Inflammatory macrophage treated with lipopolysaccharide for 4 hours (primary cell): ENCODE results near the gene POFUT2.
A peak's percentile ranks its signal among the peaks of the same experiment; 100 is the strongest.
"Not testable (repeated sequence)": the region's sequence is repeated elsewhere in the genome, so short reads cannot be mapped to it uniquely, and the experiment has no call there.

ENCODE experiments used
- DNase-seq: peaks from one replicate; pipeline ENCODE4 v3.0.0-alpha.2; 2020

POFUT2 gene

DNA sequence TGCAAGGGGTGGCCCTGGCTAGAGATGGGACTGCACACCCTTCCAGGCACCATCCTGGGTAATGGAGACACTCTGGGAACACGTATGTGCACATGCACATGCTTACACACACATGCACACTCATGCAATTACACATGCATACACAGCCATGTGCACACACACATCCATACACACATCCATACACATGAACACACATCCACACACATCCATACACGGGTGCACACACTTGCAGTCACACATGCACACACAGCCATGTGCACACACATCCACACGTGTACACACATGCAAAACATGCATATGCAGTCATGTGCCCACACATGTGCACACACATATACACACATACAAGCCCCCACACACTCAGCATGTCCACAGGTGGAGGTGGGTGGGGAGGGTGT is 22.3 kb upstream of the POFUT2 start:
- no peak for DNase-seq

DNA sequence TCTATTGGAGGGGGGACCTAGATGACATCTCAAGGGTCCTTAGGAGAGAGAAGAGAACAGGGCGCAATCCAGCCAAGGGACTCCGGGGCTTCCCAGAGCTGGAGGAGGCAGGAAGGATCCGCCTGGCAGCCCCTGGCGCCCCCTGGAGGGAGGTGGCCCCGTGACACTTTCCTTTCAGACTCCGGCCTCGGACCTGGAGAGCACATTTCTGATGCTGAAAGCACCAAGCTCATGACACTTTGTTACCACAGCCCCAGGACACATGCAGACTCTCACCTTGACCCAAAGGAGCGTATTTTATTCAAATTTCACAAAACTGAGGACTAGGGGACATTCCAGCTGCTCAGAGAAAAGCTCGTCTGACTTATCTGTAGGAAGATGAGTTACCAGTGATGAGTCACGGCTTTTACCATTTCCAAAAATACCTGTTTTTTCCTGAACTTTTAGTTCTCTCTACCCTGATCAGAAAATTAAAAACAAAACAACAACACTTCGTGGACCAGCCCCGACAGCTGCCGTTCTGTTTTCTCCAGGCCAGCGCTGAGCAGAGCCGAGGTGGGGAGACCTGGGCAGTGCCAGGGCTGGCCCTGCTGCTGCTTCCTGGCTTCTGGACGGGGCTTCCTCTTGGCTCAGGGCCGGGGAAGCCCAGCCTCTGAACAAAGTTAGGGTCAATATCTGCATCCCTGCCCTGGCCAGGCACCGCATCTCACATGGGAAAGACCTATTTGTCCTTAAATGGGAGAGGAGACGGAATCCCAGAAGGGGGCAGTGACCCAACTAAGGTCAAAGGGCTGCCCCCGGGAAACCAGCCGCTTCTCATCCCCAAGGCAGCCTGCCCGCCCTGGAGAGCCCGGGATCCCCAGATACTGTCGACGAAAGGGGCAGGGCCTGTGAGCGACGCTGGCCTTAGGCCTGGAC is 21.6 kb upstream of the POFUT2 start:
- DNase-seq = peak; percentile 53

DNA sequence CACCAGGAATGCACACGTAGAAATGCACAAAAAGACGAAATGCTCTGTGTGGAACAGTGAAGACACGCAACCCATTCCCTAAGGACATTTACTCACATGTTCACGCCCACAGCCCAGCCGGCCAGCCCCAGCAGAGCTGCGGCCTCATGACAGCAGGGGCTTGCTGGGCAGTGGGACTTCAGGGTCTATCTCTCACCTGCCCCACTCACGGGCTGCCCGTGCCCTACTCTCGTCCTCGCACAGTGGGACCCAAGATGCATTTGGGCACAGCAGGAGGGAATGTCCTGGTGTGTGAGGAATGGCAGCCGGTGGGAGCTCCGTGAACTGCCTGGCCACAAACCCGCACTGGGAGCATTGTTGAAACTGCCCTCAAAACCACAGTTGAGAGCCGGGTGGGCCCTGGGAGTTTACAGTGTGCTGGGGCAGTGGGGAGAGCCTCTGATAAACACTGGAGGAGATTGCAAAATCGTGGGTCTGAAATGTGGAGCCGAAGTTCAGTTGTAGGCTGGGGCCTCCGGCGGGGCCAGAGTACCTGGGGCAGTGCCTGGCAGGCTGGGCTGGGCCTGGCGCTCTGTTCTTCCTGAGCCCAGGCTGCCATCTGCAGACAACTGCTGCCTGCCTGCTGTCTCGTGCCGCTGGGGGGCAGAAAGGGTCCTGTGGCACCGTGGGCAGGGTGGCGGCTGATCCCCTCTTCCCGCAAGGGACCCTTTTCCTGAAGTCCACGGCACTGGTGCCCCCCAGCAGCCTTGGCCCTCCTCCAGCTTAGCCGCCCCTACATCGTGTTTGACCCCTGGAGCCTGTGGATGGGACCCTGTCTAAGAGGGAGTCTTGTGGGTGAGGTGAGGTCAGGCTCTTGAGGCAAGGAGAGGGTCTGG is 20.7 kb upstream of the POFUT2 start:
- DNase-seq = no peak

DNA sequence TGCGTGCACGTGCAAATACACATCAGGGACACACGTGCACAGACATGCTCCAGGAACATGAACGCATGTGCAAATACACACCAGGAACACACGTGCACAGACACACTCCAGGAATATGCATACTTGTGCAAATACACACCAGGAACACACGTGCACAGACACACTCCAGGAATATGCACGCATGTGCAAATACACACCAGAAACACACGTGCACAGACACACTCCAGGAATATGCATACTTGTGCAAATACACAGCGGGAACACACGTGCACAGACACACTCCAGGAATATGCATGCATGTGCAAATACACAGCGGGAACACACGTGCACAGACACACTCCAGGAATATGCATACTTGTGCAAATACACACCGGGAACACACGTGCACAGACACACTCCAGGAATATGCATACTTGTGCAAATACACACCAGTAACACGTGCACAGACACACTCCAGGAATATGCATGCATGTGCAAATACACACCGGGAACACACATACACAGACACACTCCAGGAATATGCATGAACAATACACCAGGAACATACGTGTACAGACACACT is 20.0 kb upstream of the POFUT2 start:
- DNase-seq = not testable (repeated sequence)

DNA sequence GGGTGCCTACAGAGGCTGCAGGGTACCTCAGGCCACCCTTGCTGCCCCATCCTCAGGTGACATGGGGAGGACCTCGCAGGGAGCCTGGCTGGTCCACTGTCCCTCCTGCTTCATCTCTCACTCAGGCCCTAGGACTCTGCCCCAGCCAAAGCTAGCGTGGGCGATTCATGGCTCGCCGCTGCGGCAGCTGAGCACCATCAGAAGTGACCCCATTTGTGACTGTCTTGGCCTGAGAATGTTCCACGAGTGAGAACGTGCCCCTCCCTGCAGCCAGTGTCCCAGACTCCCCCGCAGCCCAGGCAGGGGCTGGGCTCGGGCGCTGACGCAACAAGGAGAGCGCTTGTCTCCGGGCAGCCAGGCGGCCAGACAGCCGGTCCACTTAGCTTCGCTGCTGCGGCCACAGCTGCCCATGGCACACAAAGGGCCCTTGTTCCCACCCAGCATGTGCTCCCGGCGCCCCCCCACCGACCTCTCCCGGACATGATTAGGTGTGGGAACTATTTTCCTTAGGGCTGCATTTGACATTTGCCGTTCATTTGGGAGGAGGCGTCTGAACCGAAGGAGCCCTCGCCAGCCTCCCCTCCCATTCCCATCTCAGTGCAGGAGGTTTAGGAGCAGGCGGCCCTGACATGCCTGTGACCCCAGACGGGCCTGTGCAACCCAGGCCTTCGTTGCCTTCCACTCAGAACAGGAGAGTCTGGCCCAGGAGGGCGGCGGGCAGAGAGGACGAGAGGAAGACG is 19.3 kb upstream of the POFUT2 start:
- no peak for DNase-seq

DNA sequence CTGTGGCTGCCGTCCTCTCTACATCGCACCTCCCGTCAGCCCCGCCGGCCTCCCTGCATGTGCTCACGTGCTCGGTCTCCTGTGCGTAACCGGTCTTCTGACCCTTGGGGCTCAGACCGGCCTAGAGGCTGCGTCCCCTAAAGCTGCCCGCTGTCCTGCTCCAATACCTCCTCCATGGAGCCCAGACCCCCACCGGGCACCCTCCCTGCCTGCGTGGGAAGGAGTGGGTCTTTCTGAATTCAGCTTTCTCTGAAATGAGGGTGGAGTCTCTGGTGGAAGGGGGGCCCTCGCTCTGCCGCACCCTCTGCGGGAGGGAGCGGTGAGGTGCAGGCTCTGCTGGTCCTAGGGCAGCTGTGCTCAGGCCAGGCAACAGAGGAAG is 18.7 kb upstream of the POFUT2 start:
- no peak for DNase-seq

DNA sequence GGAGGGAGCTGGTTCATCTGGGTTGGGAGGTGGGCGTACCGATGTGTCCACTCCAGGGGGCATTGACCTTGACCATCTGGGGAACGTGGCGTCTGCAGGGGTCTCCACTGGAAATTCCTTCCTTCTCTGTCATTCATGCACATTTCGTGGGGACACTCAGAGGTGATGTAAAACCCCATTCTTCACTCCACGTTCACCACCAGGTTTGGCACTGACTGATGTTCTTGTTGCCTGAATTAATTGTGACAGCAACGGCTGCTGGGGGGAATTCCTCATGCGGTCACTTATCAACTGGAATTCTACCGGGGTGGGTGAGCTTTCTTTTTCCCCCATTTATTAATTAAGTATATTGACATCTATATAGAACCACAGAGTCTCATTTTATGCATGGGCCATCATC is 18.1 kb upstream of the POFUT2 start:
- no peak for DNase-seq

DNA sequence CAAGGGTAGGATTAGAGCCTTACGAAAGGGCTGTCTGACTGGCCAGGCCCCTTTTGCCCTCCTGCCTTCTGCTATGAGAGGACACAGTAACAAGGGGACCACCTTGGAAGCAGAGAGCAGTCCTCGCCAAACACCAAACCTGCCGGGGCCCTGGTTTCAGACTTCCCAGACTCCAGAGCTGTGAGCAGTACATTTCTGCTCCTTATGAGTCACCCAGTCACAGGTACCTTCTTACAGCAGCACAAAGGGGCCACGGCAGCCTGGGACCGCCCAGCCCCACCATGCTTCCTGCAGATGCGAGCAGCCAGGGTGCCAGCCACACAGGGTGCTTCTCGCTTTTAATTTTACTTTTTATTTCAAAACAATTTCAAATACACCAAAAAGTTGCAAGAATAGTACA is 17.2 kb upstream of the POFUT2 start:
- no peak for DNase-seq

DNA sequence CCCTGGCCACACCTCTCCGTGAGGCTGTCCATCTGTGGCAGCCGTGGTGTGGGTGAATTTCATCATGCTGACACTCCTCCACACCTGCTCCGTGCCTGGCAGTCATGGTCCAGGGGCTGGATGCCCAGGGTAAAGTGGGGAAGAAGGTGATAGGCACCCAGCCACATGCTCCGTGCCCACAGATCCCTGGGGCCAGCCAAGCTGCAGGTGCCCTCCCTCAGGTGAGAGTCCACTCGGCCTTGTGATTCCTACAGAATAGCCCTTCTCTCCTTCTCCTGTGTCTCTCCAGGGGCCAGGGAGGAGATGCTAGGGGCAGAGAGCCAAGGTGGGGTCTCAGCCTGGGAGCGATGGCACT is 16.8 kb upstream of the POFUT2 start:
- DNase-seq = no peak

DNA sequence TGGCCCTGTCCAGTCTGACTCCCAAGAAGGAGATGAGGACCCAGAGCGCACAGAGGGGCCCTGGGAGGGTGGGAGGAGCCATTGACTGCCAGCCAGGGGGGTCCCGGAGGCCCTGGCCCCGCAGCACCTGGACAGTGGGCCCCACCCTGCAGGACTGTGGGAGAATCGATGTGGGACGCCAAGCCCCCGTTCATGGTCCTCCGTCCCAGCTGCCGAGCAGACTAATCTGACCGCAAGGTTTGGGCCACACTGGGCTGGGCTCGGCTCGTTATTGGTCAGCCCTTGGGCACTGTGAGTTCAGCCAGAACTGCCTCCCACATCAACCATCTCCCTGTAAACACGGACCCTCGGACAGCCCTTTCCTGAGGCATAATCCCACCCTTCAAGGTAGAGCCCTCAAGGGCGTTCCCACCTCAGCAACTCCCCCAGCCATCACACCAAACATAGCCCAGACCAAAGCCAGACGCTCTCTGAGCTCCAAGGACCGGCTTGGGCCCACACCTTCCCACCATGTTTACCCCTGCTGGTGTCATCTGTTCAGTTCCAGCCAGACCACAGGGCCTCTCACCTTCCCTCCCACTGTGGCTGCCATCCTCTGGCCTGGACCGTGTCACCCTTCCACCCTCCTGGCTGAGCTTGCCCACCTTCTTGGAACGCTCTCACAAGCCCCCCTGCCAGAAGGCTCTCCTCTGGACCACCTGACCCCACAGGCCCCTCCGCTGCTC is 16.2 kb upstream of the POFUT2 start:
- DNase-seq = no peak

DNA sequence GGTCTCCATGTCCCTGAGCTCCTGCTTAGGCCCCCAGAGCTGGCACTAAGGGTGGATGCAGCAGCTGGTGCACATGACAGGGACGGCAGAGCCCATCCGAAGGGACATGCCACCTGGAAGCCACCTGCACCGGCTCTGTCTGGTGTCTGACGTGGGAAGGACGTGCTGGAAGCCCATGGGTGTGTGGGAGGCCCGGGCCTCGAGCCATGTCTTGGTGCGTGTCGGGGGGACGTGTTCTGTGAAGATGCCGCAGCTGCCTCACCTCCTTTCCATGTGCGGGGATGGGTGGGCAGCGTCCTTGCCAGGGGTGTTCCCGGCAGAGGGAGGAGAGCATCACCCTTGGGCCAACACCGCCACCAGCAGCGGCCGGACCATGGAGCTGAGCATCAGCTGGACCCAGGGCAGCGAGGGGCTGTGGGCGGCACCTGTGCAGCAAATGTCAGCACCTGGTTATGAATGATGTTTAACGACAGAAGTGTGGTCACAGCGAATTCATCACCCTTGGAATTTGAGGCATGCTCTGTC is 15.5 kb upstream of the POFUT2 start:
- DNase-seq = no peak

DNA sequence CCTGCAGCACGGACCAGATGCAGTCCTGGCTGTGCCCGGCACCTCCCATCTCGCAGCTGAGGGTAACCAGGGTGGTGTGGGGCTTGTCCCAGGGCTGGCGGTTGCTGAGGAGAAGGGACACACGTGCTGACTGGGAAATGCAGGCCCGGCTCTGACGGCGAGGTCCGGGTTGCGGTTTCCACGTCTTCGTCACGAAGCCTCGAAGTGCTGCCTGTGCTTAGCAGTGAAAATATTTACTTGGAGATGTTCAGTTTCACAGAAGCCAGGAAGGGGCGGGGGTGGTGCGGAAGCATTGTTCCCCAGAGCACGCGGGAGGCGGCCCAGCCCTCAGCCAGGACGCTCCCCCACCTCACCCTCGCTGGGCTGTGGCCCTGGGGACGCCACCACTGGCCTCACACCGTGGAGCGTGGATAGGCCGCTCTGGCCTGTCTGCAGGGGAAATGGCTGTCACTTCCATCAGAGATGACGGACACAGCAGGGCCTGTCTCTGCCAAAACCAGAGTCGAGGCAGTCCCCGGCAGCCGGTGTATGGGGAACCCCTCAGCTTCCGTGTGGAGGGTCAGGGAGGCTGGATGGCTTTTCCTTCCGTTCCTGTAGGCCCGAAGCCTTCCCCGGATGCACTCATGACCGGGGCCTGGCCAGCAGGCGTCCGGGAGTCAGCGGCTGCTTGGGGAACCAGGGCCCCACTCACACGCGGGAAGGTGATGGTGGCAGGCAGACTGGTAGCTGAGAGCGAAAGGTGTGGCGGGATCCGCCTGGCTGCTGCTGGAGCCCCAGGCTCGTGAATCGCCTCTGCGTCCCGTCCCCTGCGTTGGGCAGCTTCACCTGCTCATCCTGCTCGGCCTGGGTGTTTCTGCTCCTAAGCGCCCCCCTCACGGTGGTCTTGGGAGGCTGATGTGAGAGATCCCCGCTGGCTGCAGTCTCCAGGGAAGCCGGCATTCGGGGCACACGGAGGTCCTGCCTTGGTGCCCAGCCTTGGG is 14.7 kb upstream of the POFUT2 start:
- DNase-seq = no peak

DNA sequence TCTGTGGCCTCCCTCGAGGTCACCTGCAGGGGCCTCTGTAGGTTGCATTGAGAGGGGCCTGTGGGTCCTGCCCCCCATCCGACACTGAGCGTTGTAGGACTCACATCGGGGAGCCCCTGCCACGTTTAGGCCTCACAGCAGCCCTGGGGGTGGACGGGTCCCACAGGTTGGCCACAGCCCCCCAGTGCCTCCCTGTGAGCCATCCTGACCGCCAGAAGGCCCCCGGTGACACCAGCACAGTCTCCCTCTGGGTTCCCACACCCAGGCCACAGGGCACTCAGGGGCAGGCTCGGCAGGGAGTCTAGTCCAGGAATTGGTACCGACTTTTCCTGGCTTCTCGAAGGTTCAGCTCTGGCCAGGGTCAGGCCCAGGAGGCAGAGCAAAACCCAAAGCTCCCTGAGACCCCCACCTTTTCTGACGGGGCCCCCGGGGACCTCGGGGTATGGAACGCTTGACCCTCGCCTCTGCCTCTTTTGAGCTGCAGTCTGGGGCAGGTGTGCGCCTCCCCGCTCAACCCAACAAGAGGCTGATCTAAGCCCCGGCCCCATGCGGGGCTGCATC is 13.9 kb upstream of the POFUT2 start:
- DNase-seq = no peak

DNA sequence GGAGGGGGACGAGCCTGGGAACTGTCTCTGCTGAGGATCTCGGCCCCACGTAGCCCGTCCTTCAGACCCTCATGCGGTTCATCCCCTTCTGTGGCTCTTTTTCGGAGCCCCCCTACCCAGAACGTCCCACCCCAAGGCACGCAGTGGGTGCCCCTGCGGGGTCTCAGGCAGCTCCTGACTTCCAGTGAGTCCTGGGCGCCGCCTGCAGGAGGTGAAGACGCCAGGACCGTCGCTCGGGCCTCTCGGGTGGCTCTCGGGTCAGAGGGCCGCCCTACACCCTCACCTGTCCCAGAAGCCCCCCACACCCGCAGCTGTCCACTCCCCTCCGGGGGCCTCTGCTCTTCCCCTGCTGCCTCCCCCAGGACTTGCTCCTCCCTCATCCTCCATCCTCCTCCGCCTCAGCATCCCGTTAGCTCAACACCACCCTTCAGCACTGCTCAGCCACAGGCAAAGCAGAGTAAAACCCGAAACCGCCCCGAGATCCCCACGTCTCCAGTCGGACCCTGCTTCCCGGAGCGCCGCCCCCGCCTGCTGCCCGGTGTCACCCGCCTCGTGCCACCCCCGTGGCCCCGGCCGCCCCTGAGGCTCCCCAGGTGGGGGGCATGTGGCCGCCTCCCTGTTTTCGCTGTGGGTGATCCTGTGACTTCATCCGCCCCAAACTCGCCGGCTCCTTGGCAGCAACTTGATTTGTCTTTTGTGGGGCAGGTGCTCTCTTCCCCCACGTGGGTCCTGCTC is 13.3 kb upstream of the POFUT2 start:
- no peak for DNase-seq

DNA sequence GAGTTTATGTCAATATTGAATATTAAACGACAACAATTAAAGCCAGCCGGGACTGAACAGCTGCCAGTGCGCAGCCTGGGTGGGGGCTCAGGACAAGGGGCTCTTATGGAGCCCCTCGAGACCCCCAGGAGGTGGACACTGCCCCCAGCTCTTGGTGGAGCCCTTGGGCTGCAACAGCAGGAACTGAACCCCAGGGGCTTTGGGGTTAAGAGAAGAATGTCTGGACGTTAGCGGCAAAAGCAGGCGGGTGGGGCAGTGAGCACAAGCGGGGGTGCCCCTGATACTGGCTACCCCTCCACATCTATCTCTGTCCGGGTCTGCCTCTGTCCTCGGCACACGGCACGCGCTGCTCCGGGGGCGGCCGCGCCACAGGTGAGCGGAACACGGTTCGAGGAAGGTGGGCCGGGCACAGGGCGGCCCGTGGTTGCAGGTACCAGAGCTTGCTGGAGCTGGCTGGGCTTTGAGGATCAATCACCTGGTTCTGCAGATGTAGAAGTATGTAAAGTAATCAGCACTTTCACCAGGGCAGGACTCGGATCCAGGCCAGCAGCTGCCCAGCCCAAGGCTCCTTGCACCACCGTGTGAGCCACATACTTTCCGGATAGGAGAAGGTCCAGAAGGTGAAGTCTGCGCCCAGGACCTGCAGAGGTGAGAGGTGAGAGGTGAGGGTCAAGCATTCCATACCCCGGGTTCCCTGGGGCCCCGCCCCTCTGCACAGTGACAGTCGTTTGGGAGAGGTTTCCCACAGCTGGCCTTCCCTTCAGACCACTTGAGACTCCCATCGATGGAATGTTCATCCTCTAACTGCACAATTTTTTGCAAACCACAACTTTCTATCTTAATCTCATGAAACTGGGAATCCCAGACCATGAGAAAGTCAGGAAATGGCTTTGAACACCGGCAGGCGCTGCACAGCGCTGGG is 12.4 kb upstream of the POFUT2 start:
- DNase-seq = no peak

DNA sequence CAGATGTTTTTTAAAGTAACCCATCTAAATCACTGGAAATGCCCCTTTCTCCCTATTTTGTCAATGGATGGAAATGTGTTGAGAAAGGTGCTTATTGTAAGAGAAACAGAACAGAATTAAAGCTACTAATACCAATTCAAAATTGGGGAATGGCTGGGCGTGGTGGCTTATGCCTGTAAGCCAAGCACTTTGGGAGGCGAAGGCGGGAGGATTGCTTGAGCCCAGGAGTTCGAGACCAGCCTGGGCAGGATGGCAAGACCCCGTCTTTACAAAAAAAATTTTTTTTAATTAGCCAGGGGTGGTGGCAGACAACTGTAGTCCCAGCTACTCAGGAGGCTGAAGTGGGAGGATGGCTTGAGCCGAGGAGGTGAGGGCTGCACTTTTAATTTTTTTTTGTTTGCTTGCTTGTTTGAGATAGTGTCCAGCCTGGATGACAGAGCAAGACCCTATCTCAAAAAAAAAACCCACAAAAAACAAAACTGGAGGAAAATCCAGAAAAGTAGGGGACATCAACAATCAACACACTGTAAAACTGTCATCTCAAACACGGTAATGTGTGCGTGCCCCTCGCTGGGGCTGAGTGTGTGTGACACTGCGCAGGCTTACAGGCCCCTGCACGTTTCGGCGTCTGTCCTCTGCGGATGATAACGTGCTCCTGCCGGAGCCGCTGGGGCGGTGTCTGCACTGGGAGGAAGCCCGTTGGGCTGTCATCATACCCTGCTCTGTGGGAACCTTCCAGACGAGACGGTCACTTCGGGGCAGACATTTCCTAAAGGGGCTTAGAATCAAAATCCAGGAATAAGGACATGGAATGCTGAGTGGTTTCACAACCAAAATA is 11.6 kb upstream of the POFUT2 start:
- no peak for DNase-seq

DNA sequence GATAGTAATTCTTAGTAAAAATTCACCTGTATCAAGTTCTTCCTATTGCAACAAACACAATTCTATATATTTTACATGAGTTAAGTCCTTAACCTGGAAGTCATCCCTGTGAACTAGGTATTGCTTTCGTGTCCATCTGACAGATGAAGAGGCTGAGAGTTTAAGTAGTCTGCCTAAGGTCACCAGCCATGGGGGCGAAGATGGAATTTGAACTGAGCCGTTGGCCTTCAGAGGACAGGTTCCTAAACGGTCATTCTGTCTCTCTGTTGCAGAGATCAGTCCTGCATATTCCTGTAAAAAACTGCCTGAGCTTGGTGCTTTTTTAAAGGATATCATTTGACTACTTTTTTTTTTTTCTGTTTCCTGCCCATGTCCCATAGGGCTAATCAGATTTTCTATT is 10.2 kb upstream of the POFUT2 start:
- no peak for DNase-seq

DNA sequence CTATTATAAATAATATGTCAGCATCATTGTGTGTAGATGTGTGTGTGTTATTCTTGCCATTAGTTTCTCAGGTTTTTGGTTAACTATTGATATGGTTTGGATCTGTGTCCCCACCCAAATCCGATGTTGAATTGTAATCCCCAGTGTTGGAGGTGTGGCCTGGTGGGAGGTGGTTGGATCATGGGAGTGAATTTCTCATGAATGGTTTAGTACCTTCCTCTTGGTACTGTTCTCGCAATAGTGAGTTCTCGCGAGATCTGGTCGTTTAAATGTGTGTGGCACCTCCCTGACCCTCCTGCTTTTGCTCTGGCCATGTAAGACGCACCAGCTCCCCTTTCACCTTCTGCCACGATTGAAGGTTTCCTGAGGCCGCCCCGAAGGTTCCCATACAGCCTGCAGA is 9.6 kb upstream of the POFUT2 start:
- no peak for DNase-seq
